PC-9 (cell line): ENCODE measurements around the gene ZFAND6. TPM values are rescaled to one million over a fixed set of nuclear protein-coding genes. Genes with fewer than 3 reads are reported as not detected.

Experiments used
- BruUV-seq: library from RNA; stranded (reverse); fragments of 400-500 nt; replicated peaks from 2 replicates; lab custom pipeline; 2021; lab: Mats Ljungman, UMichigan
- CTCF ChIA-PET: fragments of 300-600 bp; sonication (Branson Sonifier 250); formaldehyde crosslinking; loops from one replicate; lab custom pipeline; 2022; ENCODE audit warnings: antibody characterized with exemption; lab: Charles Lee
- POLR2A ChIA-PET: fragments of 300-600 bp; sonication (Branson Sonifier 250); formaldehyde crosslinking; loops from one replicate; lab custom pipeline; 2022; ENCODE audit warnings: antibody characterized with exemption; ENCODE audit not compliant: unreplicated experiment; lab: Charles Lee
- DNase-seq, 2 experiments: peaks; one replicate each; pipeline versions ENCODE4 v3.0.0 to v3.0.0-alpha.2; 2015 to 2022; ENCODE audit warnings: mixed read lengths in 1 of 2
- H2AFZ ChIP-seq: fragments of 200-600 bp; sonication (generic); 2 replicates; pipeline ENCODE4 v1.8.1; 2017; ENCODE audit warnings: antibody characterized with exemption
- H3F3A ChIP-seq: fragments of 200-600 bp; sonication (generic); 2 replicates; pipeline ENCODE4 v1.8.1; 2017; ENCODE audit warnings: antibody characterized with exemption, mild to moderate bottlenecking, low read depth; ENCODE audit not compliant: insufficient read depth
- H3K27ac ChIP-seq: fragments of 200-600 bp; sonication (generic); 2 replicates; pipeline ENCODE4 v1.6.1; 2016; ENCODE audit warnings: mixed run types
- H3K27me3 ChIP-seq: fragments of 200-600 bp; sonication (generic); 2 replicates; pipeline ENCODE4 v1.6.1; 2016; ENCODE audit warnings: low read depth, mixed run types; ENCODE audit not compliant: insufficient read depth
- H3K36me3 ChIP-seq: fragments of 200-600 bp; sonication (generic); 2 replicates; pipeline ENCODE4 v1.6.1; 2016; ENCODE audit warnings: low read depth, mixed run types
- H3K4me1 ChIP-seq: fragments of 200-600 bp; sonication (generic); replicated peaks from 2 replicates; pipeline ENCODE4 v1.6.1; 2016; ENCODE audit warnings: mixed run types; ENCODE audit not compliant: insufficient read depth
- H3K4me2 ChIP-seq: fragments of 200-600 bp; sonication (generic); 2 replicates; pipeline ENCODE4 v1.6.1; 2017; ENCODE audit warnings: mixed run types
- H3K4me3 ChIP-seq: fragments of 200-600 bp; sonication (generic); 2 replicates; pipeline ENCODE4 v1.6.1; 2016; ENCODE audit warnings: mixed run types
- H3K79me2 ChIP-seq: fragments of 200-600 bp; sonication (generic); 2 replicates; pipeline ENCODE4 v1.6.1; 2017; ENCODE audit warnings: low read depth, mixed run types
- H3K9me2 ChIP-seq: fragments of 200-600 bp; sonication (generic); 2 replicates; pipeline ENCODE4 v1.8.1; 2017; ENCODE audit warnings: mild to moderate bottlenecking; ENCODE audit not compliant: insufficient read depth
- H3K9me3 ChIP-seq: fragments of 200-600 bp; sonication (generic); 2 replicates; pipeline ENCODE4 v1.8.1; 2016; ENCODE audit warnings: low read depth; ENCODE audit not compliant: insufficient read depth
- H4K20me1 ChIP-seq: fragments of 200-600 bp; sonication (generic); 2 replicates; pipeline ENCODE4 v1.8.1; 2017; ENCODE audit not compliant: insufficient read depth
- CTCF ChIP-seq: fragments of 200-600 bp; sonication (generic); conservative IDR thresholded peaks from 2 replicates; pipeline ENCODE4 v1.6.1; 2017; ENCODE audit warnings: mixed run types, antibody characterized with exemption, mild to moderate bottlenecking, moderate library complexity
- EZH2 ChIP-seq: fragments of 200-600 bp; sonication (generic); IDR thresholded peaks from 2 replicates; pipeline ENCODE4 v1.8.0; 2017; ENCODE audit warnings: antibody characterized with exemption, low read depth
- intact Hi-C: fragments of 100-400 bp; cut with micrococcal nuclease; formaldehyde crosslinking; loops from one replicate; pipeline ENCODE4 v1.10.0; 2022; ENCODE audit not compliant: unreplicated experiment
- total RNA-seq: library from RNA; stranded (reverse); gene quantifications from 2 replicates; pipeline ENCODE4 v1.2.3, GENCODE V29; 2021

Gene ZFAND6
- total RNA-seq, 1 experiment from 2014 or later, result 68.3 TPM

- H3K9me3 ChIP-seq, result peaks cover 3% of the 10 kb centered on the region; the same call in 1 of the 2 replicates
- H3F3A ChIP-seq, result peaks cover 12% of the 10 kb centered on the region; the same call in 1 of the 2 replicates
- H3K4me3 ChIP-seq, result no peak overlapping the region
- intact Hi-C loops, result no loop called here
- H3K36me3 ChIP-seq, result peaks cover 21% of the 10 kb centered on the region; the same call in 1 of the 2 replicates
- H3K4me1 ChIP-seq, result no peaks in the 10 kb centered on the region
- TF ChIP-seq EZH2 (no peak), CTCF (no peak)
- H3K27ac ChIP-seq, result no peak overlapping the region
- no peaks in the 10 kb centered on the region for H3K79me2 ChIP-seq
- H3K4me2 ChIP-seq, result no peak overlapping the region
- H4K20me1 ChIP-seq, result no peaks in the 10 kb centered on the region
- no TSS peak for BruUV-seq
- ChIA-PET POLR2A (no interaction called here), CTCF (no interaction called here)
- H2AFZ ChIP-seq, result no peak overlapping the region
- DNase-seq, result no peak
- H3K27me3 ChIP-seq, result no peaks in the 10 kb centered on the region
- peaks cover 3% of the 10 kb centered on the region; the same call in 1 of the 2 replicates for H3K9me2 ChIP-seq
Observed at GRCh38 chr15:80132382-80132781, 72.9 kb downstream of the ZFAND6 start.

- Histone ChIP-seq H3K36me3 (peaks cover 27% of the 10 kb centered on the region; the same call in 1 of the 2 replicates), H3K4me3 (no peak overlapping the region), H3K27me3 (no peaks in the 10 kb centered on the region), H2AFZ (no peak overlapping the region), H3K27ac (no peak overlapping the region), H3F3A (peaks cover 17% of the 10 kb centered on the region; the same call in 1 of the 2 replicates), H3K9me3 (peaks cover 3% of the 10 kb centered on the region; the same call in 1 of the 2 replicates), H3K9me2 (no peaks in the 10 kb centered on the region), H3K79me2 (no peaks in the 10 kb centered on the region), H3K4me2 (no peak overlapping the region), H4K20me1 (no peaks in the 10 kb centered on the region), H3K4me1 (no peaks in the 10 kb centered on the region)
- intact Hi-C loops, result no loop called here
- no peak for DNase-seq
- TF ChIP-seq CTCF (no peak), EZH2 (no peak)
- ChIA-PET CTCF (no interaction called here), POLR2A (no interaction called here)
- no TSS peak for BruUV-seq
Observed at GRCh38 chr15:80136854-80137253, 77.4 kb downstream of the ZFAND6 start.

- Histone ChIP-seq H3K4me3 (no peak overlapping the region), H3K36me3 (peaks cover 19% of the 10 kb centered on the region; the same call in 1 of the 2 replicates), H2AFZ (no peak overlapping the region), H3K27ac (no peak overlapping the region), H3K9me2 (no peaks in the 10 kb centered on the region), H3F3A (peaks cover 19% of the 10 kb centered on the region; the same call in 1 of the 2 replicates), H3K27me3 (no peaks in the 10 kb centered on the region), H3K4me1 (no peaks in the 10 kb centered on the region), H3K9me3 (peaks cover 3% of the 10 kb centered on the region; the same call in 1 of the 2 replicates), H4K20me1 (no peaks in the 10 kb centered on the region), H3K4me2 (no peak overlapping the region), H3K79me2 (no peaks in the 10 kb centered on the region)
- intact Hi-C loops, result no loop called here
- DNase-seq, result no peak
- no peak for TF ChIP-seq CTCF
- TF ChIP-seq EZH2, result no peak
- no TSS peak for BruUV-seq
- CTCF ChIA-PET, result no interaction called here
- POLR2A ChIA-PET, result no interaction called here
Observed at GRCh38 chr15:80138961-80139360, 79.5 kb downstream of the ZFAND6 start.
